ENCODE measurements around the gene ARHGAP10. TPM values are rescaled to one million over a fixed set of nuclear protein-coding genes. Genes with fewer than 3 reads are reported as not detected.
"Not testable (repeated sequence)": the region's sequence is repeated elsewhere in the genome, so short reads cannot be mapped to it uniquely, and the experiment has no call there.

The ARHGAP10 gene
- total RNA-seq, 1 donor from 2014 or later: 8.0 TPM

DNA sequence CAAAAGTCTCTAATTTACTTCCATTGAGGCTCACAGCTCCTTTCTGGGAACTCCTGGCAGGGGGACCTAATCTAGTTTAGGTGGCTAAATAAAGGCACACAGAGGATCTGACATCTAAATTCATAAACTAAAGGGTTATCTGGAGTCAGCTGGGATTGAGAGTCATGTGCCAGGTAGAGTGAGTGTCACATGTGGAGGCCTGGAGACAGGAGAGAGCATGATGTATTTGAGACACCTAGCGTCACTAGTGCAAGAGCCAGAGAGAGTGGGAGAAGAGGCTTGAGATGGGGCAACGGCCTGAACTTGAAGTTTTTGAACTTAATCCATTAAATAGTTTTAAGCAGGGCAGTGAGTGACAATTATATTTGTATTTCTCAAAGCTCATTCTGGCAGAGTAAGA, 152.6 kb downstream of the ARHGAP10 start:
- no peak for ATAC-seq
- DNase-seq (ENCODE audit: low spot score): no peak

GRCh38 chr4:147885216-147885615, 153.3 kb downstream of the ARHGAP10 start:
- not testable (repeated sequence) for ATAC-seq; DNase-seq (ENCODE audit: low spot score)

GRCh38 chr4:147891476-147892115, 159.7 kb downstream of the ARHGAP10 start:
- DNase-seq (ENCODE audit: low spot score) (no peak), ATAC-seq (no peak)

GRCh38 chr4:147899512-147899911, 167.6 kb downstream of the ARHGAP10 start:
- ATAC-seq: no peak
- no peak for DNase-seq (ENCODE audit: low spot score)

- ATAC-seq: no peak
- DNase-seq (ENCODE audit: low spot score): no peak
These were observed 169.5 kb downstream of the ARHGAP10 start for GRCh38 chr4:147901388-147901787.

DNA sequence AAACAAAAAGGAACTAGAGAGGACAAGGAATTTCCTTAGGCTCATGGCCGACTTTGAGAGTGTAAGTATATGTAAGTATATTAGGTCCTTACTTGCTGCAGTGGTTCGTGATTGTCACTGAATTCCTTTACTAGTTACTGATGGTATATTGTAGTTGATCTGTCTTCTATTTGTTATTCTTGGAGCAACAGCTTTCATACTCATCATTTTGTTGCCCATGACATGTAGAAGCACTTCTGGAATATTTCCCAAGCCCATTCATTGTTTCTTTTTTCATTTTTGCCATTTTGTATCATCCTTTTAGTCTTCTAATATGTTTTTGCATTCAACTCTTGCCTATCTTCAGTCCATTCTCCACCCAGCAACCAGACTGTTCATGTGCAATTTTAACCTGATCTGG, 170.0 kb downstream of the ARHGAP10 start:
- DNase-seq (ENCODE audit: low spot score) (no peak), ATAC-seq (no peak)

- ATAC-seq (no peak), DNase-seq (ENCODE audit: low spot score) (no peak)
These were observed 177.3 kb downstream of the ARHGAP10 start for GRCh38 chr4:147909225-147909624.

GRCh38 chr4:147910315-147910714, 178.4 kb downstream of the ARHGAP10 start:
- ATAC-seq (no peak), DNase-seq (ENCODE audit: low spot score) (no peak)

DNA sequence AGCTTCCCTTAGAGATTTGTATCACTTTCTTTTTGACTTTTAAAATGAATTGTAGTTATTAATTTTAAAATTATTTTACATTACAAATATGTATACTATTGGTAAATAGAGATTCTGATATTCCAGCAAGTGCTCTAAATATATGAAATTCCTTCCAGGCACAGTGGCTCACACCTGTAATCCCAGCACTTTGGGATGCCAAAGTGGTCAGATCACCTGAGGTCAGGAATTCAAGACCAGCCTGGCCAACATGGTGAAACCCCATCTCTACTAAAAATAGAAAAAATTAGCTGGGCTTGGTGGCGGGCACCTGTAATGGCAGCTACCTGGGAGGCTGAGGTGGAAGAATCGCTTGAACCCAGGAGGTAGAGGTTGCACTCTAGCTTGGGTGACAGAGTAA, 180.2 kb downstream of the ARHGAP10 start:
- not testable (repeated sequence) for ATAC-seq; DNase-seq (ENCODE audit: low spot score)

GRCh38 chr4:147913137-147913536, 181.2 kb downstream of the ARHGAP10 start:
- DNase-seq (ENCODE audit: low spot score): no peak
- ATAC-seq: no peak

- DNase-seq (ENCODE audit: low spot score): no peak
- ATAC-seq: peak; percentile 87
These were observed 184.5 kb downstream of the ARHGAP10 start for GRCh38 chr4:147916351-147916750.

GRCh38 chr4:147923381-147923780, 191.5 kb downstream of the ARHGAP10 start:
- ATAC-seq: no peak
- DNase-seq (ENCODE audit: low spot score): no peak

DNA sequence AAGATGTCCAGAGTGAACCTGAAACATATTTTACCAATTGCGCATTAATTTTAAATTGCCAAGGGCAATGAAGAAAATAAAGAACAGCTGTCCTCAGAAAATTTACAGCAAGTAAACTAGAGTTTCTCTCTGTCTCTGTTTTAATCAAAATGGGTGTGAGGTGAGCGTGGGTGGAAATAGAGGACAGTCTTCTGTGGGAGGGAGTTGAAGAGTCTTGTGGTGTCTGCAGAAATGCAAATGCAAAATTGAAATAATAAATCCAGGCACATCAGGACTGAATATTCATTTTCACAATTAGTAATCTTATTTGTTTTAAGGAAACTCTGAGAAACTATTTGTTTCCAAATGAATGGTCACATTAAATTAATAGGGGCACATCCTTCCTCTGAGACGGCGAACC, 192.0 kb downstream of the ARHGAP10 start:
- DNase-seq (ENCODE audit: low spot score): no peak

GRCh38 chr4:147924604-147925412, 192.9 kb downstream of the ARHGAP10 start:
- ATAC-seq: peak; percentile 78
- DNase-seq (ENCODE audit: low spot score): no peak

More for the DNA sequence above, 192.0 kb downstream of the ARHGAP10 start:
- ATAC-seq: no peak

DNA sequence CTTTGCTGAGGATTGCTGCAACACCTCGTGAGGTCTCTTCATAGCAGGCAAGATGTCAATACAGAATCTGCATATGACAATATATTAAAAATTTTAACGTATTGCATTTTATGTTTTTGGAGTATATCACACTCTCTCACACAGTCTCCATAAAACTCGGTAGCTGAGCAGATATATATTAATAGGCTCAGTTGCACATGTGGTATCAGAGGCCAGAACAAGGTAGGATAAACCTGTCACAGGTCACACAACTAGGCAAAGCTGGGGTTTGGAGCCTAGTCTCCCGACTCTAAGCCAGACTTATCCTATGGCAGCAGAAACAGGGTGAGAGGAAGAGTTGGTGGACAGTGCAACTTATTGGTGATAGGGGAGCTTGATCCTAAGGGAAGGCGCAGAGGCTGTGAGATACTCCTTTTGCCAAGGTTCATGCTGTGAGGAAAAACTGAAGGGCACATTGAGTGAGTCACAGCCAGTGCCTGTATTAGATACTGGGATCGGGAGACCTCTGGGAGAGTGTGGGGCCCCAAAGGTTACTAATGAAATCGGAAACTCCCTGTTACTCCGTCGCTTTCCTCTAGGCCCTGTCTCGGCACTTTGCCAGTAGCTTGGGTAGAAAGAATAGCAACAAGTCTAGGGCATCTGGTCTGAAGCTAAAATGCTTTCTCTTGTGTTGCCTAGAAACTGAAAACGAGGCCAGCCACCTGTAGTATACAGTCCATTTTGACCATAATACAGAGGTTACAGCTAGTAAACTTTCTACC, 195.7 kb downstream of the ARHGAP10 start:
- DNase-seq (ENCODE audit: low spot score) (no peak), ATAC-seq (no peak)

GRCh38 chr4:147928400-147928799, 196.5 kb downstream of the ARHGAP10 start:
- DNase-seq (ENCODE audit: low spot score) (no peak), ATAC-seq (no peak)

DNA sequence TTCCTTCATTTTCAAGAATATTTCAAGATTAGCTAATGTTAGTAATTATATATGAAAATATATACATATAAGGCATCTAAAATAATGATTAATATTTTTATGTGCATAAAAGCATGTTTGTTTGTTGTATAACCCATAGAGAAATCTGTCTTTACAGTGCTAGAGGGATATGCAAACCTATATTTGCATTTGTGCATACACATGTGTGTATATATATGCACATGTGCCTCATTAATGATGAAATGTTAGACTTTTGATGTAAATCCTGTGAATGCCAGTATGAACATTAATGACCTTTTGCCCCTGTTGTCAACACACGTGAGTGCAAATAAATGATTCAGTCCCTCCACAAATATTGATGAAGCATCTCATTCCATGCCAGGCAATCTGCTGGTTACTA, 197.9 kb downstream of the ARHGAP10 start:
- ATAC-seq (no peak), DNase-seq (ENCODE audit: low spot score) (no peak)

- DNase-seq (ENCODE audit: low spot score) (no peak), ATAC-seq (no peak)
These were observed 201.4 kb downstream of the ARHGAP10 start for GRCh38 chr4:147933316-147933715.

GRCh38 chr4:147933779-147934178, 201.9 kb downstream of the ARHGAP10 start:
- DNase-seq (ENCODE audit: low spot score): no peak
- ATAC-seq: no peak

DNA sequence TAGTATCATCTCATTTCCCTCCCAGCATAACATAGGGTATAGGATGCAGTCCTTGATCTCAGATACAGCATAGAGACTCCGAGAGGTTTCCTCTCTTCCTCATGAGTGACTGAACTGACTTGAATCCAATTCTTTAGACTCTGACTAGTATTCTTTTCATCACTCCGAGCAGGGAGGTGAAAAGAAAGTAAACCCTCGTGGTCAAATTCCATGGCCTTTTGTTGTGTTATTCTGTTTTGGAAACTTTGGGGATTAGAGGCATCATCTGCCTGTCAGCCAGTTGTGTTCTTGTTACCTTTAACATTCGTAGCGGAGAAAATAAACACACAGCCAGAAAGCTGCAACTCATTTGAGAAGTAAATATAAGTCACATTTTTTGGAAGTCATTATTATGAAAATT, 206.6 kb downstream of the ARHGAP10 start:
- no peak for ATAC-seq
- DNase-seq (ENCODE audit: low spot score): no peak

- no peak for ATAC-seq
- no peak for DNase-seq (ENCODE audit: low spot score)
These were observed 208.3 kb downstream of the ARHGAP10 start for GRCh38 chr4:147940171-147940570.

DNA sequence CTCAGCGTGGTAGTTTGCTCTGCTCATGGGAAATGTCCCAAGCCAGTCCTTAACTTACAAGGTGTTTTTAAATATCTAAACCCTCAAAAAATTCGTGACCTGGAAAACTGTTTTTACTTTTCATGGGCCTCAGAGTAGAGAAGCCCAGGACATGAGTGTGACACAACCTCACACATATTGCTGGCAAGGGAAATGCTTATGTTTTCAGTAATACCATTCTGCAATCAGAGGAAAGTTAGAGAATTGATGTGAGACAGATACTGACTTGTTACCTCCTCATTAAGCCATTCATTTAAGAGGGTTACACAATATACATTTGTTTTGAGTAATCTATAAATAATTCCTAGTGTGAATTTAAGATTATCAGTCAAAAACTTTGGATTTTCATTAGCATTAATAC, 209.5 kb downstream of the ARHGAP10 start:
- ATAC-seq (no peak), DNase-seq (ENCODE audit: low spot score) (no peak)

Data from left lobe of liver (tissue), 2 donors.